Placental epithelial cell (primary cell): Measurements from ENCODE around the gene TMEM243. TPM values are rescaled to one million over a fixed set of nuclear protein-coding genes. Genes with fewer than 3 reads are reported as not detected.

Experiments
- small RNA-seq: library from RNA; depleted of rRNA; stranded (forward); fragments of <200 nt; gene quantifications from one replicate; pipeline ENCODE3, GENCODE V24; 2012
- total RNA-seq: library from RNA; depleted of rRNA; stranded (reverse); fragments of >200 nt; gene quantifications from 2 replicates; pipeline ENCODE4 v1.2.3, GENCODE V29; 2012

The TMEM243 gene
- 36.1 and 42.4 TPM in 2 replicates for total RNA-seq

GRCh38 chr7:87219545-87220025, at the start of gene TMEM243:
TMEM243 (minus strand) TSS chr7:87219732; CDS start chr7:87219503, 229 bp downstream.

GRCh38 chr7:87152112-87152896, 67.2 kb downstream of the TMEM243 start, which contains the start of gene DMTF1:
DMTF1 (plus strand) TSS chr7:87152453; CDS start chr7:87164942, 12,489 bp downstream.

Small RNA genes lying within 50 kb of the gene (small RNA-seq; reads per million reads assigned to genes)
- not detected for gene RF00019
- not detected for gene RF02271

Other genes starting within 250 kb of the TMEM243 start
- 2.6 and 2.7 TPM in 2 replicates for gene ELAPOR2, start 160.1 kb downstream of the TMEM243 start, total RNA-seq
- 73.5 and 76.2 TPM in 2 replicates for gene DMTF1, start 67.3 kb downstream of the TMEM243 start, total RNA-seq
- 44.8 and 67.5 TPM in 2 replicates for gene CROT, start 125.9 kb upstream of the TMEM243 start, total RNA-seq